Measurements from ENCODE around the gene CTNNA2.

Gene CTNNA2

GRCh38 chr2:79862756-79863155, 349.9 kb downstream of the CTNNA2 start:
- DNase-seq, result no peak

DNA sequence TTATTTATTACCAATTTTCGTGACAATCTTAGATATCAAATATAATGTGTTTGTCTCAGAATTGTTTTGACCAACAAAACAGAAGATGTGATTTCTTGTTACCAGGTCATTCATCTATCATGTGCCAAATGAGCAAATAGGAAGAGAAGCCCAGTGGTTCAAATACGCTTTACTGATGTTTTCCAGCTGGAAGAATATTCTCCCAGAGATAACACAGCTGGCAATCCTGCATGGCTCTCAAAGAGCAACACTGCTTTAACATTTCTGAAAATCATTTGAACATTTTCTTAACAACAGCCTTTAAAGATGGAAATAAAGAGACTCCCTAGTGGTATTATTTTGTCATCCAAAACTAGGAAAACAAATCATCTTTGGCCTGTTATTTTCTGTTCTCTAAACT, 359.8 kb downstream of the CTNNA2 start:
- no peak for DNase-seq

- no peak for DNase-seq
These were observed 361.2 kb downstream of the CTNNA2 start for GRCh38 chr2:79874015-79874414.

- no peak for DNase-seq
These were observed 363.6 kb downstream of the CTNNA2 start for GRCh38 chr2:79876430-79876829.

DNA sequence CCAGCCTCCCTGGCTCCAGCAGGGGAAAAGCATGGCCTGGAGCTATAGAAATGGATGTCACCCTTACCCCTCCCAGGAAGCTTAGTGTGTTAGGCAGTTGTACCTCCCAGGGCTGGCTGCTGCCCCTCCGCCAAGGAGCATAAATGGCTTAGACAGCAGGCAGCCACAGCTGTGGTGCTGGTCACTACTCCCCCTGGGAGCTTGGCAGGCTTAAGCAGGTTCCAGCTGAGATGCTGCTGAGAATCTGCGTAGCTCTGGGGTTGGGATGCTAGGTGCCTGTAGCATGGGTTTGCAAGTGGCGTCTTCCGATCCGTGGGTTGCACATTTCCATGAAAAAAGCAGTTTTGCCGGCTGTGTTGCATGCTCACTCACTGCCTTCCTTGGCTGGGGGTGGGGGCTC, 369.7 kb downstream of the CTNNA2 start:
- DNase-seq, result no peak

GRCh38 chr2:79887747-79888374, 375.0 kb downstream of the CTNNA2 start:
- DNase-seq, result peak; percentile 56

DNA sequence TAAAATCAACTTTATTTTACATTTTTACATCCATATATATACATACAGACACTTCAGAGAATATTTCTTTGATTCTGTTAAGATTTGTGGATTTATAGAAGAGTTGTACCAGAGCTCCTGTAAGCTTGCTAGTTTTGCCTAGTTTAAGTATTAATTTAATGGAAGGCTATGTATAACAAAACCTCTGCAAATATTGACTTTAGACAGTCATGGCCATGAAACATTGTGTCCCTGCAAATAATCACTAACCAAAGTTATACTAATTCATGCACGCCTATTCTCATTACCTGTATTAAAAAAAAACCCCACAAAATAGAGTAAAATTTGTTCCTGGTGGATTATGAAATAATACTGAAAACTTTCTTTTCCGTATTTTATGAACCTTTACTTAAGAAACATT, 379.3 kb downstream of the CTNNA2 start:
- no peak for DNase-seq

GRCh38 chr2:79899196-79899595, 386.3 kb downstream of the CTNNA2 start:
- no peak for DNase-seq

- DNase-seq, result no peak
These were observed 388.3 kb downstream of the CTNNA2 start for GRCh38 chr2:79901161-79901560.

- DNase-seq, result no peak
These were observed 390.6 kb downstream of the CTNNA2 start for GRCh38 chr2:79903222-79904000.

DNA sequence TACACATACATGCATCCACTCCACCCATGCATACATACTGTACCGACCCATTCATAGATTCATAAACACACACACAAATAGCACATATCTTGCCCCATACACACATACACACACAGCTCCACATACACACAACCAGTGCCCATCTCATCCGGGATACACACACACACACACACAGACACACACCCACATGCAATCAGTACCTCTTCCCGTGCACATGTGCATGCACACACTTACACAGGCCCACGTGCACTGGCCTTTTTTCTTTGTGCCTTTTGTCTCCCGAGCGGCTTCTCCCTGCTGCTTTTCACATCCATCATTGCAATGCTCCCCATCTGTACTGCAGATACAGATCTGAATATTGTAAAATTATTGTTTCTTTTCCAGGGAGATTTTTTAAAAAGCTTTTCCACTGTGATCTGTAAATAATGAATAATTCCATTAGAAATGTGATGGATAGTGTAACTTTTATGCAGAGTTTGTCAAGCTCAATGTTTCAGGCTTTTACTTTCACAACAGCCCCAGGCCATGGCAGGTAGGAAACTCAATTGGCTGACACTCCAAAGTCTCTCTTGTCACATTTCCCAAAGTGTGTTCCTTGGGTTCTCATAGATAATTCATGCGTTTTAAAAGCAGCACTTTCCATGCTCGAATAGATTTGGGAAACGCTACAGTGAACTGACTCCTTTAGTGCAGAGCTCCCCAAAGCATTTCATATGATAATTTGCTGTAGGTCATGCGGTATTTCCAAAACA, 393.5 kb downstream of the CTNNA2 start:
- DNase-seq, result no peak

DNA sequence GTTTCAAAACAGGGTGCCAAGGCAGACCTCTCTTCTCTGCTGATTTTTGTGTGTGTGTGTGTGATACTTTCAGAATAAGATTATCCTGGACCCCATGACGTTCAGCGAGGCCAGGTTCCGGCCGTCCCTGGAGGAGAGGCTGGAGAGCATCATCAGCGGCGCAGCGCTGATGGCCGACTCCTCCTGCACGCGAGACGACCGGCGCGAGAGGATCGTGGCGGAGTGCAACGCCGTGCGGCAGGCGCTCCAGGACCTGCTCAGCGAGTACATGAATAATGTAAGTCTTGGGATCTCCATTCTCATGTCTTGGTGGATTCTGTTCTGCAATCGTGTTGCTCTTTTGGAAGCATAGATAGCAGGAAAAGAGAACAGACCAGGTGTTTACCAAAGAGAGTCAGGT, 396.7 kb downstream of the CTNNA2 start:
- no peak for DNase-seq

- DNase-seq, result no peak
These were observed 397.8 kb downstream of the CTNNA2 start for GRCh38 chr2:79910643-79911042.

- DNase-seq, result no peak
These were observed 402.6 kb downstream of the CTNNA2 start for GRCh38 chr2:79915455-79915854.

DNA sequence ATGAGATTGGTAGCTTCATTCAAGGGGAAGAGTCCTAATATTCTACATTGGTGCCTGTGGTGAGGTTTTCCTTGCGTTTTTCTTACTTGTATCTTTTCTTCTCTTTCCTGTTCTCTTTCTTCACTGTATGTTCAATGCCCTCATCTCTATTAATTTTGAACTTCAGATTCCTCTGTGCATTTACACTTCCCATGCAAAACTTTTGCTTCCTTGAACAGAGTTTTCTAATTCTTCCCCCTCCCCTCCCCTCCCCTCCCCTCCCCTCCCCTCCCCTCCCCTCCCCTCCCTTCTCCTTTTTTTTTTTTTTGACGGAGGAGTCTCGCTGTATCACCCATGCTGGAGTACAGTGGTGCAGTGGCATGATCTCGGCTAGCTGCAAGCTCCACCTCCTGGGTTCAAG, 403.4 kb downstream of the CTNNA2 start:
- DNase-seq, result no peak

DNA sequence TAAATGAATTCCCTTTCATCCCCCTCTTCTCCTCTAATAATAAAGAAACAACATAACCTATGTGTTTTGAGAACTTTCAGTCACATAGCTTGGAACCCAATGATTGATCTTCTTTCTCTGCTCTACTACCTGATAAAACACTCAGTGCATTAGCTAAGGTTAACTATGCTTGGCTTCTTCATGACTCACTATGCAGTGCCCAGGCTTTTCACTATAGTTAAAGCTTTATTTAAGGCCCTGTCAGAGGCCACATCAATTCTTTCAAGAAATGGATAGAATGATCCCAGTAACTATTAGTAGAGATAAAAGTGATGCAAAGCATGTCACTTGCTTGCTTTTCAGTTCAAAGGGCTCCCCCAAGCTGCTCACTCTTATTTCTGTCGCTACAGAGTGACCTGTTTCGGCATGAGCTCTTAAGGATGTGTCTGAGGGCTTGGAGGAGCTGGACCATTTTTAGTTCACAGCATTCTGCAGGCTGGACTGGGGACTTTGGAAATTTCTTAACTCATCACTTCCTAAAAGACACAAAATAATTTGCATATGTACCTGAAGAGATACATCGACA, 407.7 kb downstream of the CTNNA2 start:
- DNase-seq, result no peak

- no peak for DNase-seq
These were observed 416.8 kb downstream of the CTNNA2 start for GRCh38 chr2:79929624-79930023.

GRCh38 chr2:79935046-79935732, 422.3 kb downstream of the CTNNA2 start:
- DNase-seq, result no peak

DNA sequence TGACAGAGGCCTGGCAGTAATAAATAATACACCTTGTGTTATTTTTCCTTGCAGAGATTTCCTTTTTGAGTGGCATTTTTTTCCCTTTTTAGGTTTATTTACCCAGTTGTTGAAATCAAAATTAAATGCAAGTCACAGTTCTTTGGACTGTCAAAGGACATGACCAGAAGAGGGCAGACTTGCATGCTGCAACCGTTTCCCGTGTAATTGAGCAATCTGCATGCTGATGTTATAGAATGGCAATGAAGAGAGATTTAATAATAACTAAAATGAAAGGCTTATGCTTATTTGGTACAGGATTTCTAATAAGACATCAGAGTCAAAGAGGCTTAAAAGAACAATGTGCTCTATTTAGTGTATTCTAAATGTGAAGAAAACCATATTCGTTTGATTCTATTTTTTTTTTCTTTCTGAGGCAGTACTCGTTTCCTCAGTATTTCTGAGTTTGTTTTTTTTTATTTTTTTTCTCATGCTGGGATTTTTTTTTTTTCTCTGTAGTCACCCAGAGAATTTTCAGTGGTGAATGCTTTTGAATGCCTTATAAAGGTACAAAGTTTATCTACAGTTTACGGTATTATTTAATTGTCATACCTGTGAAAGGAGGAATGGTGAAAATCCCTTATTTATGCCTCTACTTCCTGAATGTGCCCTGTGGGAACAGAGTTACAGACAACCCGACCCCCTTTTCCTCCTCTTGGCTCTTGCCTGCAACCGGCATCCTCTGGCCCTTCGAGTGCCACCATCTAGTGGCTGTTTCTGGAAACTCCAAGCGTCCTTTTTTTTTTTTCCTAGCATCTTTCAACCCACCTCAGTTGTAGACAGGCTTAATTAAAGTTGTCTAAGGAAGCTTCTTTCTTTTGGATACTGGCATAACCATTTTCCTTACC, 423.2 kb downstream of the CTNNA2 start:
- DNase-seq, result peak; percentile 45

GRCh38 chr2:79936715-79937114, 423.9 kb downstream of the CTNNA2 start:
- DNase-seq, result no peak

DNA sequence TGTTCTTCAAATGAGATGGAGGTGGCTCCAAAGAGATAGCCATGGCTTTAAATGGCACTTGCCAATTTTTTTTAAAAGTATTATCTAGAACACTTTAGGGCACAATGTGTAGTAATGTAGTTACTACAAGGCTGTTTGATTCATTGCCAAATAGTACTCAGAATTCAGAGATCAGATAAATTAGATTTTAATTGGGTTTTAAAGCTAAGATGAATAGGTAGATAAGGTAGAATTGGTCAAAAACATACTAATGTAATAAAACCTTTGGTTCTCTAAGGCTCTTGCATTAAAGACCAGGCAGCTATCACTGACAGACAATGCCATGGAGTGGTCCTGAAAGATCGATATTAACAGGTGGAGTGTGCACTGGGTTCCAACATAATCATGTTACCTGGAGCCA, 425.8 kb downstream of the CTNNA2 start:
- no peak for DNase-seq

- no peak for DNase-seq
These were observed 427.5 kb downstream of the CTNNA2 start for GRCh38 chr2:79940364-79940763.
